ENCODE results near the gene BACE1-AS.

GRCh38 chr11:117328375-117329010, 37.3 kb downstream of the BACE1-AS start:
- TF ChIP-seq CTCF (conservative IDR thresholded peaks at IDR 0.05; ENCODE audit: low read length), result no peak
- no peak for TF ChIP-seq EZH2phosphoT487 (IDR thresholded peaks at IDR 0.05; ENCODE audit: borderline replicate concordance)
